ENCODE measurements around the gene VPS52. TPM values are rescaled to one million over a fixed set of nuclear protein-coding genes. Genes with fewer than 3 reads are reported as not detected.
A peak's percentile ranks its signal among the peaks of the same experiment; 100 is the strongest.

Gene VPS52
- total RNA-seq, 6 donors from 2014 or later: 30.1 to 170 (median 45.8) TPM

DNA sequence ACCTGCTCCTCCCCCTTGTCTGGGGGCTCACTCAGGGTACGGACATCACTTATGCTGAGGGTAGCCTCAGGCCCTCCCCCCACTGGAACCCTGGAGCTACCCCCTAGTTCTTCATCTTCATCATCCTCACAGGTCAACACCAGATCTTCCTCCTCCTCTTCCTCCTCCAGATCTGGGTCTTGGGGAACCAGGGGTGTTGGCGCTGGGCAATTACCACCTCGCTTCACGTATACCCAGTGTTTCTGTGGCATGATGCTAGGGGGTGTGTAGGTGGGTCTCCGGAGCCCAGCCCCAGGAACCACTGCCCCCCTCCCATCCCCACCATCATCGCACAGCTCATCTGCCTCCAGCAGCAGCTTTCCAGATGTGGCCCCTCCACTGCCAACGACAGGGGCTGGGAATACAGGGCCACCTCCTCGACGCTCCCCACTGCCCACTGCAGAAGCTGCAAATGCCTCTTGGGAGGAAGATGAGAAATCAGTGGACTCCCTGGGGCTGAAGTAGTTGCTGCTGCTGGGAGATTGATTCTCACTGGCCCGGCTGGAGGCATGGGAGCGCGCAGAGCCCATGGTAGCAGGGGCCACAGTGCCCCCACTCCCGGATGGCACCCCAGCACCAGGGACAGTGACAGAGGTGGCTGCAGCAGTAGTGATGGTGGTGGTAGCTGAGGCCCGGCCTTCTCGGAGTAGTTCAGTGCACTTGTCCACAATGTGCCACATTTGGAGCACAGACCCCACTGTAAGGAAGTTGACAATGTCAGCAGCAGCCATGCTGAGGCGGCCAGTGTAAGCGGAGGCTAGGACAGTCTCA is 44.3 kb upstream of the VPS52 start:
- H3K4me3 ChIP-seq: no peak overlapping the region
- no peak for DNase-seq
- no peaks in the 10 kb centered on the region for H3K27me3 ChIP-seq
- peak overlapping the region; percentile 85 to 98 (median 96) for H3K27ac ChIP-seq
- TF ChIP-seq POLR2AphosphoS5 (IDR thresholded peaks at IDR 0.05): no peak
- TF ChIP-seq, protein P1, sequence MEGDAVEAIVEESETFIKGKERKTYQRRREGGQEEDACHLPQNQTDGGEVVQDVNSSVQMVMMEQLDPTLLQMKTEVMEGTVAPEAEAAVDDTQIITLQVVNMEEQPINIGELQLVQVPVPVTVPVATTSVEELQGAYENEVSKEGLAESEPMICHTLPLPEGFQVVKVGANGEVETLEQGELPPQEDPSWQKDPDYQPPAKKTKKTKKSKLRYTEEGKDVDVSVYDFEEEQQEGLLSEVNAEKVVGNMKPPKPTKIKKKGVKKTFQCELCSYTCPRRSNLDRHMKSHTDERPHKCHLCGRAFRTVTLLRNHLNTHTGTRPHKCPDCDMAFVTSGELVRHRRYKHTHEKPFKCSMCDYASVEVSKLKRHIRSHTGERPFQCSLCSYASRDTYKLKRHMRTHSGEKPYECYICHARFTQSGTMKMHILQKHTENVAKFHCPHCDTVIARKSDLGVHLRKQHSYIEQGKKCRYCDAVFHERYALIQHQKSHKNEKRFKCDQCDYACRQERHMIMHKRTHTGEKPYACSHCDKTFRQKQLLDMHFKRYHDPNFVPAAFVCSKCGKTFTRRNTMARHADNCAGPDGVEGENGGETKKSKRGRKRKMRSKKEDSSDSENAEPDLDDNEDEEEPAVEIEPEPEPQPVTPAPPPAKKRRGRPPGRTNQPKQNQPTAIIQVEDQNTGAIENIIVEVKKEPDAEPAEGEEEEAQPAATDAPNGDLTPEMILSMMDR (IDR thresholded peaks at IDR 0.05): no peak
- TF ChIP-seq POLR2A (IDR thresholded peaks at IDR 0.05): no peak
- TF ChIP-seq EP300 (IDR thresholded peaks at IDR 0.05): no peak
- no peaks in the 10 kb centered on the region for H3K9me3 ChIP-seq
- no peak for ATAC-seq (ENCODE audit: low FRiP score in 2 of 2)
- 87 to 92% methylated on average over 9 to 17 of the region's 17 CpGs for WGBS, 2 donors
- H3K36me3 ChIP-seq: peaks cover 7 to 39% (median 31%) of the 10 kb centered on the region in 4 donors
- H3K4me1 ChIP-seq: peaks cover 55 to 73% (median 66%) of the 10 kb centered on the region in 4 donors

GRCh38 chr6:33314943-33315792 is 43.5 kb upstream of the VPS52 start:
- Histone ChIP-seq H3K36me3 (peaks cover 0 to 36% (median 29%) of the 10 kb centered on the region in 4 donors), H3K9me3 (no peaks in the 10 kb centered on the region), H3K4me3 (peak overlapping the region in 3 of 4 donors; percentile 71 to 84 (median 78)), H3K27me3 (no peaks in the 10 kb centered on the region), H3K27ac (peak overlapping the region; percentile 94 to 99 (median 98)), H3K4me1 (peaks cover 47 to 70% (median 62%) of the 10 kb centered on the region in 4 donors)
- 43 to 48% methylated on average over 34 to 47 of the region's 47 CpGs for WGBS, 2 donors
- TF ChIP-seq POLR2A (IDR thresholded peaks at IDR 0.05): no peak
- no peak for TF ChIP-seq EP300 (IDR thresholded peaks at IDR 0.05)
- TF ChIP-seq POLR2AphosphoS5 (IDR thresholded peaks at IDR 0.05): no peak
- TF ChIP-seq, protein P1 (IDR thresholded peaks at IDR 0.05): no peak
- ATAC-seq (ENCODE audit: low FRiP score in 2 of 2) (peak in 1 of 2 donors; percentile 2), DNase-seq (peak; percentile 55 to 91)

- no peaks in the 10 kb centered on the region for H3K9me3 ChIP-seq
- H3K4me1 ChIP-seq: peaks cover 45 to 66% (median 56%) of the 10 kb centered on the region in 4 donors
- 0 to 2% methylated on average over 10 of the region's 10 CpGs for WGBS, 2 donors
- H3K27ac ChIP-seq: peak overlapping the region; percentile 94 to 99 (median 98)
- H3K4me3 ChIP-seq: peak overlapping the region in 3 of 4 donors; percentile 71 to 84 (median 78)
- ATAC-seq (ENCODE audit: low FRiP score in 2 of 2) (peak; percentile 60 to 71), DNase-seq (peak in 1 of 2 donors; percentile 87)
- no peaks in the 10 kb centered on the region for H3K27me3 ChIP-seq
- peaks cover 0 to 35% (median 25%) of the 10 kb centered on the region in 4 donors for H3K36me3 ChIP-seq
- TF ChIP-seq EP300 (IDR thresholded peaks at IDR 0.05) (peak in 1 of 4 donors; percentile 30), POLR2AphosphoS5 (IDR thresholded peaks at IDR 0.05) (peak; percentile 38 to 63)
- TF ChIP-seq, protein P1 (IDR thresholded peaks at IDR 0.05): no peak
Observed at GRCh38 chr6:33314515-33314942, 42.9 kb upstream of the VPS52 start.

- Histone ChIP-seq H3K4me3 (peak within 1 kb of the TSS; percentile 71 to 85 (median 81)), H3K36me3 (peaks cover 0 to 34% (median 19%) of the 10 kb centered on the region in 4 donors), H3K4me1 (peaks cover 44 to 63% (median 52%) of the 10 kb centered on the region in 4 donors), H3K27me3 (no peaks in the 10 kb centered on the region), H3K9me3 (no peaks in the 10 kb centered on the region), H3K27ac (peak within 1 kb of the TSS; percentile 94 to 99 (median 98))
- WGBS, 2 donors: 0% methylated on average over 33 to 45 of the region's 47 CpGs
- TF ChIP-seq EP300 (IDR thresholded peaks at IDR 0.05): peak in 1 of 4 donors; percentile 26
- peak in 3 of 4 donors; percentile 44 to 81 (median 58) for TF ChIP-seq POLR2A (IDR thresholded peaks at IDR 0.05)
- TF ChIP-seq, protein P1 (IDR thresholded peaks at IDR 0.05): no peak
- TF ChIP-seq POLR2AphosphoS5 (IDR thresholded peaks at IDR 0.05): peak; percentile 93
- peak; percentile 7 to 51 for ATAC-seq (ENCODE audit: low FRiP score in 2 of 2)
- peak; percentile 81 to 90 for DNase-seq
Observed at GRCh38 chr6:33313709-33314514, 42.2 kb upstream of the VPS52 start, which contains the start of gene TAPBP. TAPBP (minus strand) TSS chr6:33314078; CDS start chr6:33314041, 37 bp downstream.
